ENCODE data around the gene ARMC7.

ARMC7 gene

GRCh38 chr17:75098861-75099260 lies 10.9 kb upstream of the ARMC7 start:
- no peak for DNase-seq (ENCODE audit: extremely low read depth in 1 of 2, low read depth in 1 of 2)

- DNase-seq (ENCODE audit: extremely low read depth in 1 of 2, low read depth in 1 of 2): no peak
These were observed 9.7 kb upstream of the ARMC7 start for GRCh38 chr17:75099881-75100595.

DNA sequence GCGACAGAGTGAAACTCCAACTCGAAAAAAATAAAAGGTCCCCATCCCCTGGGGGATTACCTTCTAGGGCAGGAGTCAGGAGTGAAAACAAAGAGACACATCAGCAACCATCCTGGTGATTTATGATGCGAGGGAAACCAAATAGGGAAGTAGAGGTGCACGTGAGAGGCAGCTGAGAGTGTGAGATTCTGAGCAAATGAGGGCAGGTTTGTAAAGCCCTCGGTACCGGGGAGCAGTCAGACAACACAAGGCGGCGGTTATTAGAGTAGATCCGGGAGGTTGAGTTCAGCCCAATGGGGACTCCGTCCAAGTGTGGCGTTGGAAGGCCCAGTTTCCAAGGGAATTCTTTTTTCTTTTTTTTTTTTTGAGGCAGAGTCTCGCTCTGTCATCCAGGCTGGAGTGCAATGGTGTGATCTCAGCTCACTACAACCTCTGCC lies 7.4 kb upstream of the ARMC7 start:
- DNase-seq (ENCODE audit: extremely low read depth in 1 of 2, low read depth in 1 of 2): no peak

DNA sequence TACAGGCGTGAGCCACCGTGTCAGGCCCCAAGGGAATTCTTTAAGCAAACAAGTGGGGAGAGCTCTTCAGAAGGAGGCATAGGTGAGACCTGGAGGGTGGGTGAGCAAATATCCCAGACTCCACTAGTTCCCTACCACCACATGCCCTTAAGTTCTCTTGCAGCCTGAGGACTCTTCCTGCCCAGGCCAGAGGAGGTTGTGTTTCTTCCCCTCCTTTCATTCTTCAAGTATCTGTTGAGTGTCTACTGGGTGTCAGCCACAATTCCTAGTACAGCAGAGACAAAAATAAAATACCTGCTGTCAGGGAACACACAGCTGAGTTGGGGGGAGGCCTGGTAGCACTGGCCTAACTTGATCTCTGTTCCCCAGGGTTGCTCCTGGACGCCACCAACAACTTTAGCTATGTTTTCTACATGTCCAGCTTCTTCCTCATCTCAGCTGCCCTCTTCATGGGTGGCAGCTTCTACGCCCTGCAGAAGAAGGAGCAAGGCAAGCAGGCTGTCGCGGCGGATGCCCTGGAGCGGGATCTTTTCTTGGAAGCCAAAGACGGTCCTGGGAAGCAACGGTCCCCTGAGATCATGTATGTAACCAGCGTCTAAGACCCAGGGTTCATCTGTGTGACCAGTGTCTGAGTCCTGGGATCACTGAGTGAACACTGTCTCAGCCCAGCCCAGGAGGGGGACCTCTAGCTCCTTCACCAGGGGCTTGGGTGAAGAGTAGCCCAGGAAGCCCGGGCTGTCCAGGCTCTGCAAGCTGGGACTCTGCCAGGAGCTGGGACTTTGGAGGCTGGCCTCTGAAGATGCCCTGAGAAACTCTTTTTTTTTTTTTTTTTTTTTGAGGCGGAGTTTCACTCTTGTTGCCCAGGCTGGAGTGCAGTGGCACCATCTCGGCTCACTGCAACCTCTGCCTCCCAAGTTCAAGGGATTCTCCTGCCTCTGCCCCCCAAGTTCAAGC lies 5.9 kb upstream of the ARMC7 start:
- no peak for DNase-seq (ENCODE audit: extremely low read depth in 1 of 2, low read depth in 1 of 2)

- DNase-seq (ENCODE audit: extremely low read depth in 1 of 2, low read depth in 1 of 2): no peak
These were observed 4.4 kb upstream of the ARMC7 start for GRCh38 chr17:75105126-75106080.

DNA sequence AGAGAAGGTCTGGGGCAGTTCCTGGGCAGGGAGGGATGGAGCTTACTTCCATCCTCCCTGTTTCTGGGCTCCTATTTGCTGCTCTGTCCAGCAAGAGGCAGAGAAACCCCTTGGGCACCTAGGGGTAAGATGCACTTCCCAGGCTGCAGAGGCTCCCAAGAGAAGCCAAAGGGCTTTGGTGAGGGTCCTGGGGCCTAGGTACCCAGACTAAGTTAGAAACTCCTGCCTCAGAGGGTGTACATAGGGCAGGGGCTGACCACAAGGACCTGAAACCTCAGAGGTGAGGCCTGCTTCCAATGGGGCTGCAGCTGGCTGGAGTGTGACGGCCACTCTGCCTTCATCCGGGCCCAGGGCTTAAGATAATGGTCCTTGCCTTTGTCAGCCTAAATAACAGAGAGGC lies 1.6 kb upstream of the ARMC7 start:
- no peak for DNase-seq (ENCODE audit: extremely low read depth in 1 of 2, low read depth in 1 of 2)

DNA sequence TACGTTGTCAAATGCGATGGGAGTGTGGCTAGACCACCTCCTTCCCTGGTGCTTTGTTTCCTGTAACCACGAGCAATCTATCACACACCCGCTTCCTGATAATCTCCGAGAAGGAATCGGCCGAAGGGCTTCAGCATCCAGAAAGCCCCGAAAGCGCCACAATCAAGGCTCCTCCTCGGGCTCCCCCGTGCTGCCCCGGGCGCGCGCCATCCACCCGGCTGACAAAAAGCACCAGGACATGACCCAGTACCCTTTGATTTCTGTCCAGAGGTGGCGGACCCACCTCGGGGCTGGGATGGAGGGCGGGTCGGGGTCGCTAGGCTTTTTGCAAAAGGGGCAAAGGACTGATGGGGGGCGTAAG lies 743 bp upstream of the ARMC7 start:
- no peak for DNase-seq (ENCODE audit: extremely low read depth in 1 of 2, low read depth in 1 of 2)

- no peak for DNase-seq (ENCODE audit: extremely low read depth in 1 of 2, low read depth in 1 of 2)
These were observed 617 bp downstream of the ARMC7 start for GRCh38 chr17:75110234-75110937.

DNA sequence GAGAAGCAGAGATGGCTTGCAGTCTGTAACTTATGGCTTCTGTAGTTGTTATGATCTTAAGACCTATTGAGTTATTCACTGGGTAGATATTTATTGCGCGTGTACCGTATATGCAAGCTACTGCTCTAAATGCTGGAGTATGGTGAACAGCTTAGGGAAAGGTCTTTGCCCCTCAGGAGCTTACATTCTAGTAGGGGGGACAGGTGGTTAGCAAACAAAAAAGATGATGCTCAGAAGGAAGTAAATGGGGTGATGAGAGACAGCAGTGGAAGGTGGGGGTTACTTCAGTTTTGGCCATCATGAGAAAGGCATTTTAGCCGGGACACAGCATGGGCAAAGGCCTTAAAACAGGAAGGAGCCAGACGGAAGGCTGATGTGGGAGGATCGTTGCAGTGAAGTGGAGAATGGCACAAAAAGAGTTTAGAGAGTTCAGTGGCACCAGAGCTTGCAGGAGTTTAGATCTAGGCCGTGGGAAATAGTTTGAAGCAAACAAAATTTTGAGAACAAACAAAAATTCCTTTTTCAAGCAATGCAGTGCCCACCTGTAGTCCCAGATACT lies 2.1 kb downstream of the ARMC7 start:
- DNase-seq (ENCODE audit: extremely low read depth in 1 of 2, low read depth in 1 of 2): no peak

GRCh38 chr17:75113798-75114551 lies 4.2 kb downstream of the ARMC7 start:
- DNase-seq (ENCODE audit: extremely low read depth in 1 of 2, low read depth in 1 of 2): peak; percentile 81 to 86

DNA sequence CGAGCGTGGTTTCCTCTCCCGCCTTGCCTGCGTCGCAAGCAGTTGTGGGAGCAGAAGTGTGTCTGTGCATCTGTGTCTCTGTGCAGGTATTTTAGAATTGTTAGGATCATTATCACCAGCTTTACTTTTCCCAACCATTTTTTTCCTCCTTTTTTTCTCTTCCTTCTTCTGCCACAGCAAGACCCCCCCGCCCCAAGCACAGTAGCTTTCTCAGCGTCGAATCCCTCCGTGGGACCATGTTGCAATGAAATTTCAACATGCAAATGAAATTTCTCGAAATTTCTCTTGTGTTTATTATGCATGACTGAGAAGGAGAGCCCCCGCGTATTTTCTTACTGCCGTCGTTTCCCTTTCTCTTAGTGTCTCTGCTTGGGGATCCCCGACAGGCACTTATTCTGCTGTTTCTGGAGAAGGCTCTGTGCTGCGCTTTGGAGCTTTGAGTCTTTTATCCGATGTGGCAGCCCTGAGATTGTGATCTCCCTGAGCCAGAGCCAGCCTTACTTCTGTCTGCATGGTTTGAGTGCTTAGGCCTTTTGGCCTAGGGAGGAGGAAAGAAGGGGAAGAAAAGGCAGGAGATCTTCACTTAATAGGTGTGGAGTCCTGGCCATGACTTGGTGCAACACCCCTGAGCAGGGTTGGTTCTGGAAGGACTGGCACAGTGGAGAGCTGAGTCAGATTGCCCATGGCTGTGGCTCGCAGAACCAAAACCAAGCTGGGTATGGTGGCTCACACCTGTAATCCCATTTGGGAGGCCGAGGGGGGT lies 5.0 kb downstream of the ARMC7 start:
- DNase-seq (ENCODE audit: extremely low read depth in 1 of 2, low read depth in 1 of 2): no peak

- DNase-seq (ENCODE audit: extremely low read depth in 1 of 2, low read depth in 1 of 2): no peak
These were observed 5.8 kb downstream of the ARMC7 start for GRCh38 chr17:75115555-75115954.

GRCh38 chr17:75116737-75117136 lies 7.0 kb downstream of the ARMC7 start:
- DNase-seq (ENCODE audit: extremely low read depth in 1 of 2, low read depth in 1 of 2): no peak

DNA sequence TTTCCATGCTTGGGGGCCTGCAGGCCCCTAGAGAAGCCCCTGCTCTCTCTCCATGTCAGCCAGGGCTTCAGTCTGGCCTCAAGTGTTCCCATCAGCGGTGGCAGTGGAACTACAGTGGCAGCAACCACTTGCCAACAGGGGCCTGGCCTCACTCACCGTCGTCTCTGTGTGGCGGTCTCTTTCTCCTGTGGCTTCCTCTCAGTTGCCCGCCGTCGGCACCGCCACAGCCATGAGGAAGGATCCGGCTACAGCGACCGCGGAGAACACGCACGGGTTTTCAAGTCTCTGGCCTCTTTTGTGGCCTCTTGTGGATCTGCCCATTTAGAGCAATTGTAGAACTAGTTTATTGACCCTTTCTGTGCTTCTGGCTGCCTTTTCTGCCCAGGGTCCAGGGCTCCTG lies 8.5 kb downstream of the ARMC7 start:
- no peak for DNase-seq (ENCODE audit: extremely low read depth in 1 of 2, low read depth in 1 of 2)

DNA sequence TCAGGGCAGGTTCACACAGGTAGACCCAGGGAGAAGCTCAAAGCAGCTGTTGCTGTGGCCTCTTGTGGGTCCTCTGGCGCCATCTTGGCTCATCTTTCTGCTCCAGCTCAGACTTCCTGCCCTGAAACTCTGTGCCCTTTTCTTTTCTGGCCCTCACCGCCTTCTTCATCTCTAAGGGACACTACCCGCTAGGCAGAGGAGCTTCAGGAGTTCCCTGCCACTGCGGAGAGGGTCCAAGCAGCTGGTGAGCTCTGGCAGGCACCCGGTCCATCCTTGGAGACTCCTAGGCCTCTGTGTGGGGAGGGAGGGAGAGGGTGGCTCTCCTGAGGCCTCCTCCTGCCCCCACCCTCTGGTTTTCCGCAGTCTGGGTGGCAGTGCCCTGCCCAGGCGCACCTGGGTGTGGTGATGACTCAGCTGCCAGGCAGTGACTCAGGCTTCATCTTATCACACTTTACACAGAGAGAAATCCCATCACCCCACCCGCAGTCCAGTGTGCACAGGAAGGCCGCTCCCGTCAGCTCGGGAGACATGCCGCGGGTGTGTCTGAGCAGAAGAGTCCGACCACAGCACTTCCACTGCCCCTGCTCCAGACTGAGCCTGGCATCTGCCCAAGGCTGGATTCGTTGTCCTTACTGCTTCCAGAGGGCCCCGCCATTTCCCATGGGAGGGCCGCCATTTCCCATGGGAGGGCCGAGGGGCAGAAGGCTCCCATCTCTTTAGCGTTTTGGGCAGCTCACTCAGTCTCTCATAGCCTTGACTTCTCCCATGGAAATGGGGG lies 14.5 kb downstream of the ARMC7 start:
- DNase-seq (ENCODE audit: extremely low read depth in 1 of 2, low read depth in 1 of 2): peak in 1 of 2 donors; percentile 33

DNA sequence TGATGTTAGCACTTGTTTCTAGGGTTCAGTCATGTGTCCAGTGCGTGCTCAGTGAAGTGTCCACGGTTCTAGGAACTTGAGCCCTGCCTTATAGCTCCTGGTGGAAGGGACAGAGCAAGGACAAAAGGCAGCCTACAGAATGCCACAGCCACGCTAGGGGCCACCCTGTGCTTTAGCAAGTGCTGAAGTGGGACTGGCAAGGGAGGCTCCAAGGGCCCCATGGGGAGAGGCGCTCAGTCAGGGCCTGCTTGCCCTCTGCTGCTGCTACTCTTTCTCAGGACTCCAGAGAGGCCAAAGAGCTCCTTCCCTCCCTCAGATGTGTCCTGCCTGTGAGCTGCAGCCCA lies 15.0 kb downstream of the ARMC7 start:
- no peak for DNase-seq (ENCODE audit: extremely low read depth in 1 of 2, low read depth in 1 of 2)

DNA sequence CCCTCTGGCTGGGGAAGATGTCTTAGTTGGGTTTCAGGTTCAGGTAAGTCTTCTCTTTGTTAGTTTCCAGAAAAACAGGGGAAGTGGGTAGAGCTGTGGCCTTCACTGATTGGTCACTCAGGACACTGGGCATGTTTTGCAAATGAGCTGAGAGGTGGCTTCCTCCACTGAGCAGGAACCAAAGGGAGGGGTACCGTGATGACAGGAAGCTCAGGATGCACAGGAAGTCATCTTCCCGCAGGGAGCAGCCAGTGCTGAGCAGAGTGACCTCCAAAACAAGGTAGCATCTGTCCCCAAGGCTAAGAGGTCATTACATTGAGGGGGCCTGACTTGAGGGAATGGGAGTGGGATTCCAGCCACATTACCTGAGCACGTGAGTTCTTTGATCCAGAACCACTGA lies 16.2 kb downstream of the ARMC7 start:
- DNase-seq (ENCODE audit: extremely low read depth in 1 of 2, low read depth in 1 of 2): no peak

DNA sequence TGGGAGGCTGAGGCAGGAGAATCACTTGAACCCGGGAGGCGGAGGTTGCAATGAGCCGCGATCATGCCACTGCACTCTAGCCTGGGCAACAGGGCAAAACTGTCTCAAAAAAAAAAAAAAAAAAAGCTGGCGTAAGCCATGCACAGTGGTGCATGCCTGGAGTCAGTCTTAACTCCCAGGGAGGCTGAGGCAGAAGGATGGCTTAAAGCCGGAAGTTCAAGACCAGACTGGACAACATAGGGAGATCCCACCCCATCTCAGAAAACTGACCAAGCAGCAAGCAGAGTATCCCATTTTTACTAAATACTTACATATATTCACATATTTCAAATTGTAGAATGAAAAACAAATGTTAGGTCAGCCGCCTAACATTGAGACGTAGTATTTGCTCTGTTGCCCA lies 17.2 kb downstream of the ARMC7 start:
- no peak for DNase-seq (ENCODE audit: extremely low read depth in 1 of 2, low read depth in 1 of 2)
